NCI-H2081 treated with DMSO at 0.1 percent for 48 hours (cell line): Measurements from ENCODE around the gene HRK.

Experiments
- DNase-seq: peaks from one replicate; lab custom pipeline; 2025; lab: John Stamatoyannopoulos, UW

Gene HRK

DNA sequence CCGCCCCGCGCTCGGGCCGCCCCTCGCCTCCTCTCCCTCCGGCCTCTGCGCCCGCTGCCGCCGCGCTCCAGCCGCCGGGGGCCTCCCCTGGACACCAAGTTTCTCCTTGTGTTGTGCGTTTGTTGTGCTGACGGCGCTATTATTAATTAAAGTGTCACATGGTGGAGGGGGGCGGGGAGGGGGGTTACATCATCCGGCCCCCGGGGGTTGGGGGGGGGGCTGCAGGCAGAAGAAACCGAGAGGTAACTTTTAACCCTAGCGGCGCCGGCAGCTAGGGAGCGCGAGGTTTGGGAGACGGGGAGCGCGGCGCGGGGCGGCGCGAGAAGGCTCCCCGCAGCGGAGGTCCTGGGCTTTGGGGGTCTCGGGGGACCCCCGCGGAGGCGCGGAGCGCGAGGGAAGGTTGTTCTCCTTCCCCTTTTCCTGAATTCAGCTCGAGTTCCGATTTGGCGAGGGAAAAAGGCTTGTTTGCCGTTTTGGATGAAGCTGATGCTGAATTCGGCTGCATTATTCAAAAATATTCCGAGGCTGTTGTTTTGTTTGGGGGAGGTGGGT is at the start of gene HRK:
HRK (minus strand) TSS at position 117 of the 552 bp plus-strand sequence. CDS start 134 bp downstream, outside the sequence.
- no peak for DNase-seq

GRCh38 chr12:116929885-116930284 is 48.6 kb upstream of the HRK start:
- DNase-seq, result no peak

GRCh38 chr12:116928504-116928903 is 47.3 kb upstream of the HRK start:
- no peak for DNase-seq

DNA sequence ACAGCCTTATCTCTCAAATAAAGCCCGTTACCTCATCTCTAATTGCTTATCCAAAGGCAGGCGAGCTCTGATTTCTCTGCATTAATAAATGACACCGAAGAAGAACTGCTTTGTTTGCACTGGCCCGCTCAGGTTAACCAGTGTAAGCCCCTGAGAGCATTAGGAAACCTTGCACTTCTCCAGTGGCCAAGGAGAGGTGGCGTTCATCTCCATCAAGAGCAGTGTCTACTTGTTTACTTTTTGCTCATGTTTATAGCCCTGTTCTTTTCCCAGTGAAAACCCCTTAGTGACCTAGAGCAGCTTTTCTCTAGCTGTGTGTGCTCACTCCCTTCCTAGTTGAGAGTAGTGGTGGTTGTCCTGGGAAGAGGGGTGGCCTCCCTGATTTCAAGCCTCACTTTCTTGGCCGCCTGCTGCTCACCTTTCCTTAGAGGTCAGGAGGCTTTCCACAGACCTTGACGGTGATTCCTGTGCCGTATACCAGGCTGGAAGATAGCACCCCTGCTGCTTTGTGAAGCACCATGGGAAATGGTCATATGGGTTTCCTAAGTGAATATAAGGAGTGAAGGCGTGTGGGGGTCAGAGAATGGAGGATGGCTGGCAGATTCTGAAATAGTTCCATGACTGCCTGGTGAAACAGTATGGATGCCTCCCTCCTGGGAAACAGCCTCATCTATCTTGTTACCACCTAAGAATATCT is 46.2 kb upstream of the HRK start:
- DNase-seq, result no peak

DNA sequence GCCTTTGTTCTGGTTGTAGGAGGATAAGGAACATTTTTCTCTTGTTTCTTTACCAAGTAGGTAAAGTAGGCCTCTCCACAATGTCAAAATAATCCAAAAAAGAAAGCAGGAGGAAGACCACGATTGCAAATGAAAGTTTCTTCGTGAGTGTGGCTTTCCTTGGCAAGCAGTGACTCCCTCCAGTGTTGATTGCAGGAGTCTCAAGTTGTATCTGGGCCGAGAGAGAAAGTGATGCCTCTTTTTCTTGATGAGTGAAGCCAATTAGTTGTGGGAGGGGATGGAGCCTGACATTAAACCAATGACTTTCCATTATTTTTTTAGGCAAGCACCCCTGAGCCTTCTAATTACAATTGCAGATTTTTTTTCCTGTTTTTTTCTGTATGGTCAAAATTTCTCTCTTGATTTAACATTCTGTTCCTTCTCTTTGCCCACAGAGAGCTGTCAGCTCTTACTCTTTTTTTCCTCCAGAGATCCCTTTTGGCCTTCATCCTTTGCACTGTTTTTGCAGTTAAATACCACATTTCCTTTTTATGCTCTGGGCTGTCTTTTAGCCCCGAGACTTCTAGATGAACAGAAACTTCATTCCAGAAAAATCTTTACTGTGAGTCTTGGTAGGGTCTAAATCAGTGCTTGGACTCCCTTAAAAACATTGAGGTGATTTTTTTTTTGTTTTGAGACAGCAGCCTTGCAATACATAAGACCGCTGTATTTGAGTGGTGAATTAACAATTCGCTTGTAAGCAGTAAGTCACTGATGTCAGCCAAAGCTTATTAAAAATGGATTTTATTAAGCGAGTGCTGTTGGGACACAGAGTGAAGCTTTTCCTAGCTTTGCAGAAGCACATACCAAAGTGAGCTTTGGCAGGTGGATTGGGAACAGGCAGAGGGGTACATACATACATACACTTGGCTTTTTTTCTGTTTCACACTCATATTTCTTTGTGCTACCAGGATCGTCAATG is 45.3 kb upstream of the HRK start:
- DNase-seq, result no peak

DNA sequence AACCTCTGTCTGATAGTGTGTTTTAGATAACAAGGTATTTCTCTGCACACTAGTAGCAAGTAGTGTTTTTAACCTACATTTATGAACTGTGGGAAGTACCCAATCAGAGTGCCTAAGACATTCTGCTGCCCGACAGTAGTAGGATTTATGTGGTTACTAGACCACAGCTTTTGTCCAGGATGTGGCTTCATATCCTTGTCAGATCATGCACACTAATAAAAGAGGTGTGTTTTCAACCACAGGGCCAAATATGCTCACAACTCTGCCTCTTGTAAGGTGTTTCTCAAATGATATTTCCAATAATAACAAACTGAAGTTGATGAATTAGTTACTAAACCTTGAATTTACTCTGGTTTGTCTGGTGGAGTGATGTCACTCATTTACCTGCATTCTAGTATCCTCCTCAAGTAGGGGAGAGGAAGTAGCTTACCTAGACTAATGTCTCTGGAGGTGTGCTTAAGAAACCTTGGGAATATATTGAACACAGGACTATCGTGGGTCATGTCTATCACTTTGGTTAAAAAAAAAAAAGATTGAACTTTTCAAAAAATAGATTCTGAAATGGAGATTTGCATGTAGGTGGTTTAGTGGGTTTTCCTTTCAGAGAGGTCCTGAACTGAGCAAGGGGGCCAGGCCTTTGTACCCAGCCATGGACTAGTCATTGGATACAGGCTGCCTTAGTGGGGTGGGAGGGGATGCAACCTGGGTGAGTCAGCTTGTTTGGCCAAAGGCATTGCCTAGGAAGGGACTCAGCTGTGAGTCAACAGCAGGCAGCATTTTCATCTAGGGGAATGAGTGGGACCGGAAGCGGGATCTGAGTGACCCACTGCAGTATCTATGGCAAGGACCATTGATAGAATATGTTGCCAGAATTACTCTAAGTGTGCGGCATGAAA is 43.6 kb upstream of the HRK start:
- no peak for DNase-seq

DNA sequence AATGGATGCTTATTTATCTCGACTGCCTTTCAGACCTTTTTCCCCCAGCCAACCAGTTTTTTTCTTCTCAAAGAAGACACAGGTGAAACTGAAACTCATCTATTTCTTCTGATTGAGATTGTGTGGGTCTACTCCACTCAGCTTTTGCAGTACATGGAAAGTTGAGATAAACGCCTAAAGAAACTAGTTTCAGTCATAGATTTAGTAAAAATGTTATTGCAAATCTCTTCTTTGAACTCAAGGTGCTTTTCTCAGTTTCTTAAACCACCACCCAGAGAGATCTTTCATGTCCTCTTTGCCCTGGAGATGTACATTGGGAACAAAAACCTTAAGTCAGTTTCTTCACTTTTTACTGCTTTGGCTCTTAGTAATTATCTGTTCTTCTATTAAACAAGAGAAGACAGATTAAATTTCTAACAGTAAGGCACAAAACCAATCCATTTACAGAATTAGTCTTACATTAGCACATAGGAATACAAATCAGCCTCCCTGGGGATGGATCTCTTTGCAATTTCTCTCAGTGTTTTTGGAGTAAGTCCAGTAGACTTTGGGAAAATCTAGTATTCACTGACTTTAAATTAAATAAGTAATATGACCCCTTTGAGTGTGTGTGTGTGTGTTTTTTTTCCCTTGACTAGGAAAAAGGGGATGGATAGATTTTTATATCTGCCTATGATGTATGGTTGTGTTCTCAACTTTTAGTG is 41.1 kb upstream of the HRK start:
- no peak for DNase-seq

GRCh38 chr12:116920939-116921338 is 39.7 kb upstream of the HRK start:
- DNase-seq, result no peak

- DNase-seq, result no peak
Observed at GRCh38 chr12:116919706-116920485, 38.7 kb upstream of the HRK start.

DNA sequence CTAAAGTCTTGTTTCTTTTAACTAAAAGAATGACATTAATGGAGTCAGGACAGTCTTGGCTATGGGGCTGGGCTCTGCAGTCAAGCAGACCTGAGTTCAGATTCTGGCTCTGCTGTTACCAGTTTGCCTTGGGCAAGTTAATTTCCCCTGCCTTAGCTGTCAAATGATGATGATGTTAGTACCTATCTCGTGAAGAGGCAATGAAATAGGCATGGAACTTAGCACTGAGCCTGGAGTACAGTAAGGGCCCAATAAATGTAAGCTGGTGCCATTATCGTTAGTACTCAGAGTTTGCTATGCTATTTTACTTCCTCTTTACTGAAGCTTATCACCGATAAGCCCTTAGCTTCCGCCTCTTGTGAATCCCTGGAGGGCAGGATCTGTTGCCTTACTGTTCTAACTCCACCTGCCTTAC is 38.0 kb upstream of the HRK start:
- no peak for DNase-seq

- no peak for DNase-seq
Observed at GRCh38 chr12:116918464-116918863, 37.2 kb upstream of the HRK start.

DNA sequence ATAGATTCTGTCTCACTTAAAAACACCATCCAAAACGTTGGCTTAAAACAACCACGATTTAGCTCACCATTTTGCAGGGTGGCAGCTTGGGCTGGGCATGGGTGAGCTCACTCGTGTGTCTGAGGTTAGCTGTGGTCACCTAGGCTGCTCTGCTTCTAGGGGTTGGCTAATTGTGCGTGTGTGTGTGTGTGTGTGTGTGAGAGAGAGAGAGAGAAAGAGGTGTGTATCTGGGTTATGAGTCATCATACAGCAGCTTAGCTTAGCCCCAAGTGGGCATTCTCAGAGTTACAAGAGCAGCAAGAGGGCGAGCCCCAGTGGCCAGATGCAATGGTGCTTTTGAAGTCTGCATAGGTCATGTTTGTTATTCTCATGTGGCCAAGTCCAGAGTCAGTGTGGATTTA is 35.5 kb upstream of the HRK start:
- no peak for DNase-seq

DNA sequence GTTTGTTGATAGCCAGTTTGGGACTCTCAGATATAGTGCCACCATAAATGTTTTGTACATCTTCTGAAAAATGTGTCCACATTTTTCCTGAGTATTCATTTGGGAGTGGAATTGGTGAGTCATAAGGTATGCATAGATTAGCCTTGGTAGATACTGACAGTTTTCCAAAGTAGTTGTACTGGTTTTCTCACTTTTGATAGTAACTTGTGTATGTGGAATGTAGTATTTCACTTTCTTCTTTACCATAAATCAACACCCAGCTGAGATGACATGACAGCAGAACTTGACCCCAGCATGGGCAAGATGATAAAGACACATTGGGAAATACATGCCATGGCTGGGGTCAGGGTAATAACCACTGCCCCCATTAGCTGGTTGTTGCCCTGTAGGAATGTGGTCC is 34.9 kb upstream of the HRK start:
- DNase-seq, result no peak

GRCh38 chr12:116915326-116915725 is 34.1 kb upstream of the HRK start:
- DNase-seq, result no peak

- DNase-seq, result peak; percentile 19
Observed at GRCh38 chr12:116910645-116911451, 29.6 kb upstream of the HRK start, which contains the start of gene FBXW8. Gene FBXW8 (plus strand): TSS chr12:116910950. CDS start chr12:116911038, 88 bp downstream.

DNA sequence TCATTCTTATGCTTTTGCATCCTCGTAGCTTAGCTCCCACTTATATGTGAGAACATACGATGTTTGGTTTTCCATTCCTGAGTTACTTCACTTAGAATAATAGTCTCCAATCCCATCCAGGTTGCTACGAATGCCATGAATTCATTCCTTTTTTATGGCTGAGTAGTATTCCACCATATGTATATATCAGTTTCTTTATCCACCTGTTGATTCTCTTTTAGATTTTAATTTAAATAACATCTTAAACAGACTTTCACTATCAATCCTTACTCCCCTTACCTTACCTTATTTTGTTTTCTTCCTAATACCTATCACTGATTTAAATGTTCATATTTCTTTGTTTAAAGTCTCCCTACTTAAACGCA is 29.0 kb upstream of the HRK start:
- DNase-seq, result no peak

GRCh38 chr12:116906285-116906684 is 25.0 kb upstream of the HRK start:
- no peak for DNase-seq

- DNase-seq, result no peak
Observed at GRCh38 chr12:116903818-116904217, 22.6 kb upstream of the HRK start.

DNA sequence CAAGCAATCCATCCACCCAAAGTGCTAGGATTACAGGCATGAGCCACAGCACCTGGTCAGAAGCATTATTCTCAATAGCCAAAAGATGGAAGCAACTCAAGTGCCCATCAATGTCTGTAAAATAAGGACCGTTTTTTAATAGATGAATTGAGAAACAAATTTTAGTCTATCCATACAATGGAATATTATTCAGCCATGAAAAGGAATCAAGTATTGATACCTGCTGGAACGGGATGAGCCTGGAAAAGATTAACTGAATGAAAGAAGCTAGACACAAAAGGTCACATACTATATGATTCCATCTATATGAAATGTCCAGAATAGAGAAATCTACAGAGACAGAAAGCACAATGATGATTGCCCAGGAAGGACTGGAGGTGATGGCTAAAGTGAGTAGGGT is 20.4 kb upstream of the HRK start:
- DNase-seq, result no peak

DNA sequence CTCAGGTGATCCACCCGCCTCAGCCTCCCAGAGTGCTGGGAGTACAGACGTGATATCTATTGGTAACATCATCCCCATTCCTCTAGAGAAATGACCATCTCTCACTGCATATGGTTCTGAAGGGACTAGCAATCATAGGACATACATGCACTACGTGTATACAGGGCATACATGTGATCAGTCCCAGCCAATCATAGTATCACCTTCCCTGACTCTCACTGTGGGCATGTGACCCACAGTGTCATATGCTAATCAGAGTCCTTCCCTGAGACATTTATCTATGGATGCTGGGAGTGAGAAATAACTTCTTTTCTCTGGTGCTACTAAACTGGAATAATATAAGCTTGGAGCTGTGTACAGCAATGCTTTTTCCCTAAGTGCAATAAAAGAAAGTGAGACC is 17.4 kb upstream of the HRK start:
- no peak for DNase-seq
